GM18498 (cell line): ENCODE measurements around the gene POTEH.
"Not testable (repeated sequence)": the region's sequence is repeated elsewhere in the genome, so short reads cannot be mapped to it uniquely, and the experiment has no call there.

Experiments used
- ATAC-seq: cut with Tn5 transposase; IDR thresholded peaks from one replicate; pipeline ENCODE4 v1.9.1; 2021; ENCODE audit warnings: mild to moderate bottlenecking, moderate library complexity; ENCODE audit not compliant: unreplicated experiment

POTEH gene

GRCh38 chr22:15734411-15734810 is 44.6 kb downstream of the POTEH start:
- ATAC-seq = not testable (repeated sequence)

- not testable (repeated sequence) for ATAC-seq
These were observed 48.5 kb downstream of the POTEH start for GRCh38 chr22:15738157-15738908.

- ATAC-seq = not testable (repeated sequence)
These were observed 49.1 kb downstream of the POTEH start for GRCh38 chr22:15738909-15739391.

- ATAC-seq = not testable (repeated sequence)
These were observed 58.0 kb downstream of the POTEH start for GRCh38 chr22:15747636-15748323.

GRCh38 chr22:15749181-15749970 is 59.5 kb downstream of the POTEH start:
- ATAC-seq = not testable (repeated sequence)

GRCh38 chr22:15759443-15760097 is 69.7 kb downstream of the POTEH start:
- ATAC-seq = not testable (repeated sequence)

- ATAC-seq = not testable (repeated sequence)
These were observed 70.7 kb downstream of the POTEH start for GRCh38 chr22:15760388-15761150.

GRCh38 chr22:15761151-15761777 is 71.4 kb downstream of the POTEH start:
- ATAC-seq = not testable (repeated sequence)

GRCh38 chr22:15763559-15763958 is 73.7 kb downstream of the POTEH start:
- not testable (repeated sequence) for ATAC-seq
